ENCODE data around the gene CHRNA5.

DNA sequence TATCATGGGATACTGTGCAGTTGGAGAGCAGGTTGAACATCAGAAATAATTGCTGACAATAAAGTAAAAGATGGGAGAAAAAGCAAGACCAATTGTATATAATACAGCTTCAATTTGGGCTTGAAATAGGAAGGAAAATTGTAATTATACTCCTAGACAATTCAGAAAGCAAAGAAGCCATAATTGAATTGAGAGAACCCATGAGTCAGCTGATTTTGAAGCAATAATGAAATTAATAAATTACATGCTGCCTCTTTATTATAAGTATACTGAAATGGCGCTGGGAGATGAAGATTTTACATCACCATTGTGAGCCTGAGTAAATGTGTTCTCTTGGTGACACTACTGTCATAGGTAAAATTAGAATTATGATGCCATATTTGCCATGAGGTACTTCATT, 32.3 kb downstream of the CHRNA5 start:
- TF ChIP-seq, protein P1, sequence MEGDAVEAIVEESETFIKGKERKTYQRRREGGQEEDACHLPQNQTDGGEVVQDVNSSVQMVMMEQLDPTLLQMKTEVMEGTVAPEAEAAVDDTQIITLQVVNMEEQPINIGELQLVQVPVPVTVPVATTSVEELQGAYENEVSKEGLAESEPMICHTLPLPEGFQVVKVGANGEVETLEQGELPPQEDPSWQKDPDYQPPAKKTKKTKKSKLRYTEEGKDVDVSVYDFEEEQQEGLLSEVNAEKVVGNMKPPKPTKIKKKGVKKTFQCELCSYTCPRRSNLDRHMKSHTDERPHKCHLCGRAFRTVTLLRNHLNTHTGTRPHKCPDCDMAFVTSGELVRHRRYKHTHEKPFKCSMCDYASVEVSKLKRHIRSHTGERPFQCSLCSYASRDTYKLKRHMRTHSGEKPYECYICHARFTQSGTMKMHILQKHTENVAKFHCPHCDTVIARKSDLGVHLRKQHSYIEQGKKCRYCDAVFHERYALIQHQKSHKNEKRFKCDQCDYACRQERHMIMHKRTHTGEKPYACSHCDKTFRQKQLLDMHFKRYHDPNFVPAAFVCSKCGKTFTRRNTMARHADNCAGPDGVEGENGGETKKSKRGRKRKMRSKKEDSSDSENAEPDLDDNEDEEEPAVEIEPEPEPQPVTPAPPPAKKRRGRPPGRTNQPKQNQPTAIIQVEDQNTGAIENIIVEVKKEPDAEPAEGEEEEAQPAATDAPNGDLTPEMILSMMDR (IDR thresholded peaks at IDR 0.05) = no peak
- no peak for TF ChIP-seq POLR2A (IDR thresholded peaks at IDR 0.05)
